HepG2 (cell line): ENCODE data around the gene GAD1. TPM values are rescaled to one million over a fixed set of nuclear protein-coding genes. Genes with fewer than 3 reads are reported as not detected.

Source experiments
- ATAC-seq: fragments of 200-7000 bp; cut with Tn5 transposase; 3 replicates; pipeline ENCODE4 v1.9.1; 2020; ENCODE audit warnings: mild to moderate bottlenecking, moderate library complexity
- BruUV-seq: library from RNA; stranded (reverse); fragments of 400-500 nt; replicated peaks from 2 replicates; lab custom pipeline; 2021; lab: Mats Ljungman, UMichigan
- CTCF ChIA-PET: fragments of 300-600 bp; formaldehyde crosslinking; extraction: SDS; loops from one replicate; lab custom pipeline; 2021; ENCODE audit warnings: low total read pairs, inconsistent platforms, low intra/inter-chr PET ratio; lab: Yijun Ruan, JAX
- POLR2A ChIA-PET: fragments of 350-600 bp; sonication (Branson Sonifier 250); formaldehyde crosslinking; loops from one replicate; lab custom pipeline; 2020; ENCODE audit warnings: antibody characterized with exemption, inconsistent platforms; lab: Yijun Ruan, JAX
- DNase-seq: peaks from one replicate; pipeline ENCODE4 v3.0.0-alpha.2; 2015; ENCODE audit warnings: low spot score
- FAIRE-seq: peaks from 3 replicates; lab custom pipeline; 2011; peaks lifted over from hg19 to GRCh38; lab: Jason Lieb, UNC
- H2AFZ ChIP-seq: one replicate; pipeline ENCODE4 v1.6.1; 2011; ENCODE audit warnings: low read length, inconsistent platforms
- H3K27ac ChIP-seq: fragments of 300-600 bp; 3 replicates; pipeline ENCODE4 v1.8.0; 2011; ENCODE audit warnings: mixed run types, mild to moderate bottlenecking, mixed read lengths, low read length, inconsistent platforms; ENCODE audit not compliant: insufficient read depth; ENCODE audit errors: extremely low read length
- H3K27me3 ChIP-seq, 2 experiments: fragments of 200-600 bp in 1 of 2; 2 replicates in 1 of 2; 3 replicates in 1 of 2; pipeline versions ENCODE4 v1.6.0 to v1.8.0; 2011; ENCODE audit warnings: low read length in 2 of 2, mild to moderate bottlenecking in 2 of 2, moderate library complexity in 2 of 2, inconsistent platforms in 1 of 2; ENCODE audit not compliant: insufficient read depth in 2 of 2, control insufficient read depth in 1 of 2
- H3K36me3 ChIP-seq, 2 experiments: fragments of 200-600 bp in 1 of 2; replicated peaks in 1 of 2; 2 replicates in 1 of 2; 3 replicates in 1 of 2; pipeline versions ENCODE4 v1.5.1 to v1.8.0; 2011; ENCODE audit warnings: low read length in 2 of 2, inconsistent platforms in 1 of 2; ENCODE audit not compliant: insufficient read depth in 2 of 2, control insufficient read depth in 1 of 2
- H3K4me1 ChIP-seq: 2 replicates; pipeline ENCODE4 v1.5.1; 2012; ENCODE audit warnings: low read length, inconsistent platforms; ENCODE audit not compliant: insufficient read depth
- H3K4me2 ChIP-seq: 2 replicates; pipeline ENCODE4 v1.6.0; 2011; ENCODE audit warnings: low read depth, low read length, inconsistent platforms
- H3K4me3 ChIP-seq, 3 experiments: fragments of 200-600 bp in 1 of 3; sonication (generic), shearing (Covaris generic) in 1 of 3; replicated peaks in 1 of 3; 2 replicates each; pipeline ENCODE4 v1.5.1; 2011 to 2016; ENCODE audit warnings: low read length in 3 of 3, inconsistent platforms in 2 of 3, low read depth in 2 of 3, mild to moderate bottlenecking in 2 of 3, control low read depth in 1 of 3, mixed read lengths in 1 of 3; ENCODE audit not compliant: insufficient read depth in 1 of 3
- H3K79me2 ChIP-seq: one replicate; pipeline ENCODE4 v1.6.1; 2011; ENCODE audit warnings: low read length, inconsistent platforms; ENCODE audit not compliant: insufficient read depth
- H3K9ac ChIP-seq: 2 replicates; pipeline ENCODE4 v1.6.0; 2011; ENCODE audit warnings: mild to moderate bottlenecking, low read depth, low read length, inconsistent platforms; ENCODE audit not compliant: insufficient read depth
- H3K9me3 ChIP-seq: 2 replicates; pipeline ENCODE4 v1.5.1; 2012; ENCODE audit warnings: mild to moderate bottlenecking, low read length
- H4K20me1 ChIP-seq: 2 replicates; pipeline ENCODE4 v1.6.0; 2011; ENCODE audit warnings: inconsistent platforms, mild to moderate bottlenecking, low read length, moderate library complexity; ENCODE audit not compliant: insufficient read depth
- ERF ChIP-seq: IDR thresholded peaks from 2 replicates; pipeline ENCODE4 v1.6.1; 2018; ENCODE audit warnings: missing biosample characterization, missing genetic modification reagents
- FIP1L1 ChIP-seq: fragments of 200-400 bp; formaldehyde crosslinking; IDR thresholded peaks from 2 replicates; pipeline ENCODE4 v1.6.1; 2018; ENCODE audit warnings: low read depth, mild to moderate bottlenecking, low read length, moderate library complexity, borderline replicate concordance; ENCODE audit not compliant: insufficient read depth
- FOXK2 ChIP-seq: fragments of 450-650 bp; IDR thresholded peaks from 2 replicates; pipeline ENCODE4 v1.6.1; 2016
- GLMP ChIP-seq: sonication (generic); formaldehyde crosslinking; IDR thresholded peaks from 2 replicates; pipeline ENCODE4 v1.9.0; 2021; ENCODE audit warnings: missing genetic modification reagents, mild to moderate bottlenecking, borderline replicate concordance
- IRF1 ChIP-seq: sonication (generic); formaldehyde crosslinking; IDR thresholded peaks from 2 replicates; pipeline ENCODE4 v1.4.0; 2020; ENCODE audit warnings: low read depth, mild to moderate bottlenecking, missing genetic modification reagents
- KLF12 ChIP-seq: sonication (generic); formaldehyde crosslinking; IDR thresholded peaks from 2 replicates; pipeline ENCODE4 v1.4.0; 2020; ENCODE audit warnings: missing genetic modification reagents, borderline replicate concordance
- POGZ ChIP-seq: sonication (generic); formaldehyde crosslinking; IDR thresholded peaks from 2 replicates; pipeline ENCODE4 v1.4.0; 2020; ENCODE audit warnings: mild to moderate bottlenecking, missing genetic modification reagents
- TOPORS ChIP-seq: sonication (generic); formaldehyde crosslinking; IDR thresholded peaks from 2 replicates; pipeline ENCODE4 v1.8.0; 2023; ENCODE audit warnings: mild to moderate bottlenecking, missing genetic modification reagents
- ZFP1 ChIP-seq: IDR thresholded peaks from 2 replicates; pipeline ENCODE4 v1.6.1; 2016
- ZHX1 ChIP-seq: sonication (generic); formaldehyde crosslinking; IDR thresholded peaks from 2 replicates; pipeline ENCODE4 v1.8.1; 2022; ENCODE audit warnings: low read depth, mild to moderate bottlenecking, missing genetic modification reagents
- ZNF24 ChIP-seq: fragments of 450-650 bp; IDR thresholded peaks from 2 replicates; pipeline ENCODE4 v1.6.1; 2017; ENCODE audit warnings: antibody characterized with exemption, mild to moderate bottlenecking
- ZNF552 ChIP-seq: sonication (generic); formaldehyde crosslinking; IDR thresholded peaks from 2 replicates; pipeline ENCODE4 v1.9.0; 2022; ENCODE audit warnings: missing genetic modification reagents, mild to moderate bottlenecking, borderline replicate concordance
- ZNF570 ChIP-seq: sonication (generic); formaldehyde crosslinking; IDR thresholded peaks from 2 replicates; pipeline ENCODE4 v1.4.0; 2020; ENCODE audit warnings: mild to moderate bottlenecking, missing genetic modification reagents, borderline replicate concordance
- WGBS: methylation state at CpG from one replicate; pipeline ENCODE4 v1.1.6; 2017; ENCODE audit warnings: low lambda C conversion rate; 5-methylcytosine and 5-hydroxymethylcytosine counted together
- in situ Hi-C: cut with HindIII; loops from 2 replicates; pipeline ENCODE4 v1.10.0; 2017; ENCODE audit warnings: low pct_unique_long_range_greater_than_20kb; ENCODE audit not compliant: extremely low pct_ligation_motif_present
- intact Hi-C: fragments of 100-400 bp; cut with micrococcal nuclease; formaldehyde crosslinking; loops from one replicate; pipeline ENCODE4 v1.10.0; 2022; ENCODE audit not compliant: unreplicated experiment
- polyA plus RNA-seq, 8 experiments: library from polyadenylated mRNA; depleted of rRNA in 3 of 8; stranded (reverse) in 7 of 8; unstranded in 1 of 8; fragments of >200 nt; fragmentation: Illumina TruSeq in 4 of 8; extraction: Trizol in 4 of 8; gene quantifications; 2 replicates each; pipeline versions ENCODE4 v1.2.1 to v1.2.3, GENCODE V29; 2011 to 2016; ENCODE audit warnings: low read depth in 4 of 8, missing spikeins in 1 of 8, mixed read lengths in 1 of 8; ENCODE audit not compliant: insufficient read depth in 1 of 8
- total RNA-seq, 5 experiments: library from RNA; depleted of rRNA; stranded (reverse); fragments of >200 nt; fragmentation: Illumina TruSeq; extraction: Trizol; gene quantifications; 2 replicates each; pipeline ENCODE4 v1.2.3, GENCODE V29; 2016; ENCODE audit warnings: low read depth in 1 of 5
- TF ChIP-seq, protein P1 (sequence below): sonication (generic); formaldehyde crosslinking; IDR thresholded peaks from 2 replicates; pipeline ENCODE4 v1.8.0; 2022; ENCODE audit warnings: low read depth, missing genetic modification reagents
- TF ChIP-seq, protein P2 (sequence below): sonication (generic); formaldehyde crosslinking; IDR thresholded peaks from 2 replicates; pipeline ENCODE4 v1.5.0; 2020; ENCODE audit warnings: mild to moderate bottlenecking, missing genetic modification reagents, borderline replicate concordance

GAD1 gene
- total and polyA plus RNA-seq, 2 of the 13 experiments (the other 11 are each of a cell fraction or from before 2014, with no cell fraction given) = 0.09 to 0.13 TPM

DNA sequence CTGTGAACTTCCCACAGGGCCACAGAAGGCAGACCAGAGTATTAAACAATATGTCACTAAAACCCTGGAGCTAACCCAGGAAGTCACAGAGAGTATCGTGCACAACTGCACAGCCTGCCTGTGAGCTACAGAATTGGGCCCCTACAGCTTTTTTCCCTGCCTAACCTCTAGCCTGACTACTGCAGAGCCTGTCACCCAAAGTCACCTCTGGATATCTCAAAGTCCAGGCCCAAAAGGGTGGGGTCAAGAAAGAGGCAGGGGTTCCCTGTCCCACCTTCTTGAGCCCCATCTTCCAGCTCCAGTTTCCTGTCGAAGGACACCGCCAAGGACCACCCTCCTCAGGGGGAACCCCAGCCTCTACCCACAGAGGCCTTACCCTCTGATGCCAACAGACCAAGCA, 13.5 kb downstream of the GAD1 start:
- in situ Hi-C loops = no loop called here
- 59% methylated on average over 3 of the region's 3 CpGs for WGBS
- H3K36me3 ChIP-seq = no peaks in the 10 kb centered on the region
- intact Hi-C loops = no loop called here
- ChIA-PET POLR2A (no interaction called here), CTCF (no interaction called here)
- no peak for FAIRE-seq
- DNase-seq = no peak
- H3K79me2 ChIP-seq = no peaks in the 10 kb centered on the region
- H3K9ac ChIP-seq = no peak overlapping the region
- H2AFZ ChIP-seq = no peak overlapping the region
- BruUV-seq = no TSS peak
- no peak overlapping the region for H3K27ac ChIP-seq
- H3K4me3 ChIP-seq = no peak overlapping the region
- H3K4me2 ChIP-seq = no peak overlapping the region
- no peaks in the 10 kb centered on the region for H3K4me1 ChIP-seq
- H3K27me3 ChIP-seq = no peaks in the 10 kb centered on the region; a peak in 1 of 5 replicates
- no peak for ATAC-seq
- H3K9me3 ChIP-seq = no peaks in the 10 kb centered on the region
- H4K20me1 ChIP-seq = no peaks in the 10 kb centered on the region
- no peak for TF ChIP-seq POGZ (CRISPR knock-in tag)
- no peak for TF ChIP-seq GLMP (CRISPR knock-in tag)
- TF ChIP-seq, protein P1, sequence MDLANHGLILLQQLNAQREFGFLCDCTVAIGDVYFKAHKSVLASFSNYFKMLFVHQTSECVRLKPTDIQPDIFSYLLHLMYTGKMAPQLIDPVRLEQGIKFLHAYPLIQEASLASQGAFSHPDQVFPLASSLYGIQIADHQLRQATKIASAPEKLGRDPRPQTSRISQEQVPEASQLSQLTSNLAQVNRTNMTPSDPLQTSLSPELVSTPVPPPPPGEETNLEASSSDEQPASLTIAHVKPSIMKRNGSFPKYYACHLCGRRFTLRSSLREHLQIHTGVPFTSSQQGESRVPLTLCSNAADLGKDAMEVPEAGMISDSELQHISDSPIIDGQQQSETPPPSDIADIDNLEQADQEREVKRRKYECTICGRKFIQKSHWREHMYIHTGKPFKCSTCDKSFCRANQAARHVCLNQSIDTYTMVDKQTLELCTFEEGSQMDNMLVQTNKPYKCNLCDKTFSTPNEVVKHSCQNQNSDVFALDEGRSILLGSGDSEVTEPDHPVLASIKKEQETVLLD (CRISPR knock-in tag) = no peak
- no peak for TF ChIP-seq IRF1
- TF ChIP-seq TOPORS (CRISPR knock-in tag) = no peak
- TF ChIP-seq ZNF24 = no peak
- TF ChIP-seq ZNF570 (CRISPR knock-in tag) = no peak
- TF ChIP-seq FIP1L1 = no peak
- TF ChIP-seq, protein P2, sequence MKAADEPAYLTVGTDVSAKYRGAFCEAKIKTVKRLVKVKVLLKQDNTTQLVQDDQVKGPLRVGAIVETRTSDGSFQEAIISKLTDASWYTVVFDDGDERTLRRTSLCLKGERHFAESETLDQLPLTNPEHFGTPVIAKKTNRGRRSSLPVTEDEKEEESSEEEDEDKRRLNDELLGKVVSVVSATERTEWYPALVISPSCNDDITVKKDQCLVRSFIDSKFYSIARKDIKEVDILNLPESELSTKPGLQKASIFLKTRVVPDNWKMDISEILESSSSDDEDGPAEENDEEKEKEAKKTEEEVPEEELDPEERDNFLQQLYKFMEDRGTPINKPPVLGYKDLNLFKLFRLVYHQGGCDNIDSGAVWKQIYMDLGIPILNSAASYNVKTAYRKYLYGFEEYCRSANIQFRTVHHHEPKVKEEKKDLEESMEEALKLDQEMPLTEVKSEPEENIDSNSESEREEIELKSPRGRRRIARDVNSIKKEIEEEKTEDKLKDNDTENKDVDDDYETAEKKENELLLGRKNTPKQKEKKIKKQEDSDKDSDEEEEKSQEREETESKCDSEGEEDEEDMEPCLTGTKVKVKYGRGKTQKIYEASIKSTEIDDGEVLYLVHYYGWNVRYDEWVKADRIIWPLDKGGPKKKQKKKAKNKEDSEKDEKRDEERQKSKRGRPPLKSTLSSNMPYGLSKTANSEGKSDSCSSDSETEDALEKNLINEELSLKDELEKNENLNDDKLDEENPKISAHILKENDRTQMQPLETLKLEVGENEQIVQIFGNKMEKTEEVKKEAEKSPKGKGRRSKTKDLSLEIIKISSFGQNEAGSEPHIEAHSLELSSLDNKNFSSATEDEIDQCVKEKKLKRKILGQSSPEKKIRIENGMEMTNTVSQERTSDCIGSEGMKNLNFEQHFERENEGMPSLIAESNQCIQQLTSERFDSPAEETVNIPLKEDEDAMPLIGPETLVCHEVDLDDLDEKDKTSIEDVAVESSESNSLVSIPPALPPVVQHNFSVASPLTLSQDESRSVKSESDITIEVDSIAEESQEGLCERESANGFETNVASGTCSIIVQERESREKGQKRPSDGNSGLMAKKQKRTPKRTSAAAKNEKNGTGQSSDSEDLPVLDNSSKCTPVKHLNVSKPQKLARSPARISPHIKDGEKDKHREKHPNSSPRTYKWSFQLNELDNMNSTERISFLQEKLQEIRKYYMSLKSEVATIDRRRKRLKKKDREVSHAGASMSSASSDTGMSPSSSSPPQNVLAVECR (CRISPR knock-in tag) = no peak
- no peak for TF ChIP-seq ZNF552 (CRISPR knock-in tag)
- no peak for TF ChIP-seq ERF (CRISPR knock-in tag)
- no peak for TF ChIP-seq FOXK2
- TF ChIP-seq KLF12 (CRISPR knock-in tag) = no peak
- TF ChIP-seq ZHX1 (CRISPR knock-in tag) = no peak
- no peak for TF ChIP-seq ZFP1 (CRISPR knock-in tag)
